Peyer's patch (tissue), 4 donors: Measurements from ENCODE around the gene IVD. TPM values are rescaled to one million over a fixed set of nuclear protein-coding genes. Genes with fewer than 3 reads are reported as not detected.

Source experiments
- DNase-seq, 3 donors: peaks; one replicate each; pipeline ENCODE4 v3.0.0-alpha.2; 2017 to 2019
- H3K27ac ChIP-seq, 4 donors: fragments of 200-600 bp; sonication (generic); one replicate each; pipeline ENCODE4 v1.5.1; 2016 to 2019
- H3K27me3 ChIP-seq, 2 donors: fragments of 200-600 bp; sonication (generic); one replicate each; pipeline ENCODE4 v1.5.1; 2019
- H3K36me3 ChIP-seq, 3 donors: fragments of 200-600 bp; sonication (generic); one replicate each; pipeline ENCODE4 v1.5.1; 2016 to 2019
- H3K4me1 ChIP-seq, 4 donors: fragments of 200-600 bp; sonication (generic); one replicate each; pipeline ENCODE4 v1.5.1; 2016 to 2019
- H3K4me3 ChIP-seq, 4 donors: fragments of 200-600 bp; sonication (generic); 1 replicate in 3 of 4; 2 replicates in 1 of 4; pipeline ENCODE4 v1.5.1; 2016 to 2019; ENCODE audit warnings: mild to moderate bottlenecking in 1 of 4
- H3K9me3 ChIP-seq, 4 donors: fragments of 200-600 bp; sonication (generic); one replicate each; pipeline ENCODE4 v1.5.1; 2016 to 2019; ENCODE audit warnings: mild to moderate bottlenecking in 1 of 4
- POLR2A ChIP-seq, 2 donors: fragments of 450-650 bp; IDR thresholded peaks; one replicate each; pipeline ENCODE4 v1.5.1; 2017; ENCODE audit warnings: antibody characterized with exemption in 2 of 2, mild to moderate bottlenecking in 2 of 2, moderate library complexity in 2 of 2
- total RNA-seq, 4 donors: library from RNA; depleted of rRNA; stranded (reverse); fragments of >200 nt; gene quantifications; one replicate each; pipeline ENCODE4 v1.1.0, GENCODE V29; 2016
- TF ChIP-seq, protein P1 (sequence below), 6 experiments: fragments of 450-650 bp in 4 of 6; fragments of 200-600 bp in 2 of 6; sonication (generic) in 1 of 6; IDR thresholded peaks; one replicate each; pipeline ENCODE4 v1.5.1; 2017 to 2019; ENCODE audit warnings: antibody characterized with exemption in 6 of 6, mild to moderate bottlenecking in 3 of 6, moderate library complexity in 1 of 6

The IVD gene
- total RNA-seq, 4 donors from 2014 or later = 42.9 to 87.6 (median 71.1) TPM

DNA sequence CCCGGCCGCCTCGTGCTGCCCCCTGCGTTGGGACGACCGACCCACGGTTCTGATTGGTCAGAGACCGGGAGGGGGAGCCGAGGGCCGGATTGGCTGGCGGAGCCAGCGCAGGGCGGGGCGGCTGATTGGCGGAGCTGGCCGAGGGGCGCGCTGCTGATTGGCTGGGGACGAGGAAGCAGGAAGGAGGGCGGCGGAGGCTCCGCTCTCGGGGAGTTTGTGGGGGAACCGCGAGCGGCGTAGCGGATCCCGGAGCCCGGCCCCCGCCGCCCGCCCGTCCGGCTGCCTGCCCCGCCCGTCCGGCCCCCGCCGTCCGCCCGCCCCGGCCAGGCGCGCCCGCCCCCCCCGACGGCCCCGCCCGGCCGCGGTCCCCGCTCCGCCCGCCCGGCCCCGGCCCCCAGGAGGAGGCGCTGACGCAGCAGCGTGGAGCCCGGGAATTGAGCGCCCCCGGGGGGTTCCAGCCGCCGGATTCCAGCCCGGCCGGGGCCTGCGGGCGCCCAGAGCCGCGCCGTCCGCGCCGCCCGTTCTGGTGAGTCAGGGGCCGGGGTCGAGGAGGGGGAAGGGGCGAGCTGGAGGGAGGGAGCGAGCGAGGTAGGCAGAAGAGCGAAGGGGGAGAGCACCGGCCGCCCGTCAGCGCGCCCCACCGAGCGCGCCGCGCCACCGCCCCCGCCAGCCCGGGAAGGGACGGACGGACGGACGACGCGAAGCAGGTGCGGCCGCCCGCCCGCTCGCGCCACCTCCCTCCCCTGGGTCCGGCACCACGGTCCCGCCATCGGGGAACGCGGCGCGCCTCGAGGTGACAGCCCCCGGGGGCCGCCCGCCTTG, 35.4 kb downstream of the IVD start, which contains the start of gene BAHD1:
Gene BAHD1 (plus strand): TSS at position 211 of the 822 bp plus-strand sequence. CDS start 17,512 bp downstream, outside the sequence.
- H3K4me1 ChIP-seq = peaks cover 10 to 63% (median 20%) of the 10 kb centered on the region in 4 donors
- peaks cover 0 to 8% of the 10 kb centered on the region in 2 donors for H3K27me3 ChIP-seq
- no peaks in the 10 kb centered on the region for H3K9me3 ChIP-seq
- peak within 1 kb of the TSS; percentile 87 to 99 (median 96) for H3K4me3 ChIP-seq
- peak; percentile 95 to 98 (median 98) for DNase-seq
- H3K27ac ChIP-seq = peak within 1 kb of the TSS; percentile 65 to 92 (median 78)
- no peaks in the 10 kb centered on the region for H3K36me3 ChIP-seq
- TF ChIP-seq POLR2A (IDR thresholded peaks at IDR 0.05) = peak in 1 of 2 donors; percentile 41
- TF ChIP-seq, protein P1, sequence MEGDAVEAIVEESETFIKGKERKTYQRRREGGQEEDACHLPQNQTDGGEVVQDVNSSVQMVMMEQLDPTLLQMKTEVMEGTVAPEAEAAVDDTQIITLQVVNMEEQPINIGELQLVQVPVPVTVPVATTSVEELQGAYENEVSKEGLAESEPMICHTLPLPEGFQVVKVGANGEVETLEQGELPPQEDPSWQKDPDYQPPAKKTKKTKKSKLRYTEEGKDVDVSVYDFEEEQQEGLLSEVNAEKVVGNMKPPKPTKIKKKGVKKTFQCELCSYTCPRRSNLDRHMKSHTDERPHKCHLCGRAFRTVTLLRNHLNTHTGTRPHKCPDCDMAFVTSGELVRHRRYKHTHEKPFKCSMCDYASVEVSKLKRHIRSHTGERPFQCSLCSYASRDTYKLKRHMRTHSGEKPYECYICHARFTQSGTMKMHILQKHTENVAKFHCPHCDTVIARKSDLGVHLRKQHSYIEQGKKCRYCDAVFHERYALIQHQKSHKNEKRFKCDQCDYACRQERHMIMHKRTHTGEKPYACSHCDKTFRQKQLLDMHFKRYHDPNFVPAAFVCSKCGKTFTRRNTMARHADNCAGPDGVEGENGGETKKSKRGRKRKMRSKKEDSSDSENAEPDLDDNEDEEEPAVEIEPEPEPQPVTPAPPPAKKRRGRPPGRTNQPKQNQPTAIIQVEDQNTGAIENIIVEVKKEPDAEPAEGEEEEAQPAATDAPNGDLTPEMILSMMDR (IDR thresholded peaks at IDR 0.05) = peak in 3 of 6 experiments; percentile 4 to 11 (median 8)

DNA sequence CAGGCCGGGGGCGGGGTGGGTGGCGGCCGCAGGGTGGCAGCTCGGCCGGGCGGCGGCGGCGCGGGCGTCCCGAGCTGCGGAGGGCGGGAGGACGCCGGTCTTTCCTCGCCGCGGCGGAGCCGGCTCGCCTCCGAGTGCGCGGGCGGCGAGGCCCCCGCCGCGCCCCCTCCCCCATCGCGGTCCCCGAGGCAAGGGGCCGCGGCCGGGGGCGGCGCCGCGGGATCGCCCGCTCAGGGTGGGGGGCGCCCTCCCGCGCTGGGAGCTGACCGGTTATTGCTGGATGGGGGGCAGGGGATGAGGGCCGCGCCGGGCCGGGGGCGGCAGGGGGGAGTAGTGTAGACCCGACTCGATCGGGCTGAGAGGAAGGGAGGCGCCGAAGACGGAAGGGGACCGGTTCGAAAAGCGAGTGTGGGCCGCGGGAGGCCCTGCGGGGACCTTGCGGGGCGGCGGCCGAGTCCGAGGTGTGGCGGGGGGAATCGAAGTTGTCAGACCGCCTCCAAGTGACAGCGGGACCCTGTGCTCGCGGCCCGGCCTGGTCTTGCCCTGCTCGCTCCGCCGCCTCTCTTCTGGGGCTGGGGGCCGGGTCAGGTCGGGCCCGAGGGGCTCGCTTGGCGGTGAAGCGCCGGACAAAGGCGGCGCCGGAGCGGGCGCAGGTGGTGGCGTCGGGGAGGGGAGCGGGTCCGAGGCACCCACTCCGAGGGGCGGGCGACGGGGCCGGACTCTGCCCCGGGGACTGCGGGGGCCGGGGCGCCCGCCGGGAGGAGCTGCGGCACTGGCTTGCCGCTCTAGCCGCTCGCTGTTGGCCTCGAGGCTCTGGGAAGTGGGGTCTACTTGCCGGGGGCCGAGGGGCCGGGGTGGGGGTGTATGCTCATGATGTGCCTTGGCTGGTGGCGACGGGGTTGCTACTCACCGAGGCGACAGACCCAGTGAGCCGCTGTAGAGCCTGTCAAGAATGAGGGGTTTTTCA, 36.3 kb downstream of the IVD start:
- Histone ChIP-seq H3K36me3 (no peaks in the 10 kb centered on the region), H3K27ac (peak overlapping the region in 3 of 4 donors; percentile 8 to 92 (median 81)), H3K4me1 (peaks cover 8 to 59% (median 14%) of the 10 kb centered on the region in 4 donors), H3K27me3 (peaks cover 0 to 4% of the 10 kb centered on the region in 2 donors), H3K9me3 (no peaks in the 10 kb centered on the region), H3K4me3 (peak overlapping the region; percentile 87 to 99 (median 96))
- peak in 2 of 3 donors; percentile 18 to 68 for DNase-seq
- no peak for TF ChIP-seq POLR2A (IDR thresholded peaks at IDR 0.05)
- TF ChIP-seq, protein P1 (IDR thresholded peaks at IDR 0.05) = peak in 2 of 6 experiments; percentile 11 to 31

DNA sequence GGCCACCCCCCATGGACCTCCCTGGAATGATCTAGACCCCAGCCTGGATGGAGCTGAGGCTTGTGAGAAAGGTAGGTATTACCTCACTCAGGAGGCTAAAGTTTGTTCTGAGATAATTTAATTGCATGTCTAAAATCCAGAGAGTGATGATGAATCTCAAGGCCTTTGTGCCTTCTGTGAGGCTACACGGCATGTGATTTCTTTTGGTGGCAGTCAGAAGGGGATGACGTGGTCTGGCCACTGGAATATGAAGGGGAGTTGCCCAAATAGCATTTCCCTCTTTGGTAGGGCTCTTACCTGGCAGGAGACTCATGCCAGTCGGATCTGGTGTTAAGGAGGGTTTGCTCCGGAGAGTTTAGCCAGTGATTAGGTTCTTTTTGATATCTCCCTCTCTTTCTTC, 37.7 kb downstream of the IVD start:
- H3K4me3 ChIP-seq = no peak overlapping the region
- no peaks in the 10 kb centered on the region for H3K27me3 ChIP-seq
- H3K9me3 ChIP-seq = no peaks in the 10 kb centered on the region
- H3K4me1 ChIP-seq = peaks cover 5 to 54% (median 12%) of the 10 kb centered on the region in 4 donors
- no peak overlapping the region for H3K27ac ChIP-seq
- H3K36me3 ChIP-seq = no peaks in the 10 kb centered on the region
- peak in 1 of 3 donors; percentile 26 for DNase-seq
- TF ChIP-seq POLR2A (IDR thresholded peaks at IDR 0.05) = no peak
- TF ChIP-seq, protein P1 (IDR thresholded peaks at IDR 0.05) = no peak

DNA sequence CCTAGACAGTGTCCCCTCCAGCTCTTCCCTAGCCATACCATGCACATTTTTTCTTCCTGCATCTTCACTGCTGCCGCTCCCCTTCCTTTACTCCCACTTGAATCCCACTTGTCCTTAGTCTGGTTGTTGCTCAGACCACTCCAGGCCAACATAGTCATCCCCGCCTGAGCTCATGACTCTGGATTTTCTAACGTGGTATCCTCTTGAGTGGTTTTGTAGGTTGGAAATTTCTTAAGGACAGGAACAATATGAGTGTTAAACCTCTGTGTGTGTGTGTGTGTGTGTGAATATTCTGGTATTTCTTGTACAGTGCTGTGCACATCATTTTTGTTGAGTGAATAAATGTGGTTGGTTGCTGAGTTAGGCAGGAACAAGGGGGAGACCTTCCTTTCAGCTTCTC, 38.3 kb downstream of the IVD start:
- no peaks in the 10 kb centered on the region for H3K36me3 ChIP-seq
- no peaks in the 10 kb centered on the region for H3K27me3 ChIP-seq
- H3K4me1 ChIP-seq = peaks cover 5 to 60% (median 12%) of the 10 kb centered on the region in 4 donors
- no peak overlapping the region for H3K4me3 ChIP-seq
- TF ChIP-seq, protein P1 (IDR thresholded peaks at IDR 0.05) = no peak
- TF ChIP-seq POLR2A (IDR thresholded peaks at IDR 0.05) = no peak
- peak in 1 of 3 donors; percentile 18 for DNase-seq
- no peak overlapping the region for H3K27ac ChIP-seq
- H3K9me3 ChIP-seq = no peaks in the 10 kb centered on the region

DNA sequence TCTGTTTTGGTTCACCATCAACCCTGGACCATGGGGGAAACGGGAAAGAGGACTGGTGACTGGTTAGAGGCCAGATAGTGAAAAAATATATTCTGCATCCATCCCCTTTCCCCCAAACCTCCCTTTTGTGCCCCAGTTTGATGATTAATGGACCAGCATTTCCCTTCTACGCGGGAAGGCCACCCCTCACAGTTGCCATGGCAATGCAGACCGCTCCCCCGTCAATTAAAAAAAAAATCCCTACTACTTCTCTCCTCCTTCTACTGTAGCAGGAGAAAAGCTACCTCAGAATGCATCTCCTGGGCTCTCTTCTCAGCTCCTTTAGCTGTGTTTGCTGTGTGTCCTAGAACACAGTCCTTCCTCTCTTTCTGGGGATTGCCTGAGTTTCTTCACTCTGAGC, 39.1 kb downstream of the IVD start:
- H3K27me3 ChIP-seq = no peaks in the 10 kb centered on the region
- no peak overlapping the region for H3K27ac ChIP-seq
- no peak for TF ChIP-seq POLR2A (IDR thresholded peaks at IDR 0.05)
- TF ChIP-seq, protein P1 (IDR thresholded peaks at IDR 0.05) = no peak
- H3K4me1 ChIP-seq = peaks cover under 1 to 63% (median 10%) of the 10 kb centered on the region in 4 donors
- H3K4me3 ChIP-seq = no peak overlapping the region
- H3K36me3 ChIP-seq = no peaks in the 10 kb centered on the region
- H3K9me3 ChIP-seq = no peaks in the 10 kb centered on the region
- DNase-seq = no peak
